H9 (cell line): ENCODE results near the gene EPS15. TPM values are rescaled to one million over a fixed set of nuclear protein-coding genes. Genes with fewer than 3 reads are reported as not detected.

Source experiments
- DNase-seq: peaks from one replicate; pipeline ENCODE4 v3.0.0-alpha.2; 2017
- H2AFZ ChIP-seq: one replicate; pipeline ENCODE4 v1.6.1; 2013; ENCODE audit warnings: mild to moderate bottlenecking, low read length, control low read depth, moderate library complexity
- H2AK5ac ChIP-seq: 2 replicates; pipeline ENCODE4 v1.6.1; 2013; ENCODE audit warnings: low read length, control low read depth, mixed read lengths; ENCODE audit not compliant: insufficient read length
- H2BK120ac ChIP-seq: one replicate; pipeline ENCODE4 v1.6.1; 2013; ENCODE audit warnings: low read depth, mild to moderate bottlenecking, low read length, control low read depth, inconsistent platforms; ENCODE audit not compliant: poor library complexity, severe bottlenecking
- H2BK12ac ChIP-seq: 2 replicates; pipeline ENCODE4 v1.6.1; 2013; ENCODE audit warnings: low read length, control low read depth, mixed read lengths, low read depth; ENCODE audit not compliant: insufficient read length
- H2BK15ac ChIP-seq: 2 replicates; pipeline ENCODE4 v1.6.1; 2013; ENCODE audit warnings: low read depth, low read length, control low read depth
- H2BK20ac ChIP-seq: one replicate; pipeline ENCODE4 v1.6.1; 2013; ENCODE audit warnings: low read depth, mild to moderate bottlenecking, low read length, control low read depth, inconsistent platforms; ENCODE audit not compliant: poor library complexity, severe bottlenecking
- H2BK5ac ChIP-seq: 2 replicates; pipeline ENCODE4 v1.6.1; 2013; ENCODE audit warnings: low read length, control low read depth, mixed read lengths; ENCODE audit not compliant: insufficient read length
- H3K14ac ChIP-seq: 2 replicates; pipeline ENCODE4 v1.6.1; 2013; ENCODE audit warnings: low read length, control low read depth; ENCODE audit not compliant: insufficient read depth
- H3K18ac ChIP-seq: 2 replicates; pipeline ENCODE4 v1.6.1; 2013; ENCODE audit warnings: low read depth, mild to moderate bottlenecking, mixed read lengths, low read length, control low read depth; ENCODE audit not compliant: insufficient read length
- H3K23ac ChIP-seq: 2 replicates; pipeline ENCODE4 v1.6.1; 2013; ENCODE audit warnings: low read length, control low read depth, mixed read lengths, low read depth; ENCODE audit not compliant: insufficient read length
- H3K23me2 ChIP-seq: 2 replicates; pipeline ENCODE4 v1.6.1; 2013; ENCODE audit warnings: low read depth, mild to moderate bottlenecking, mixed read lengths, low read length, control low read depth; ENCODE audit not compliant: insufficient read length, poor library complexity, severe bottlenecking
- H3K27ac ChIP-seq: 2 replicates; pipeline ENCODE4 v1.5.1; 2013; ENCODE audit warnings: low read length, control low read depth, mixed read lengths, low read depth; ENCODE audit not compliant: insufficient read length
- H3K27me3 ChIP-seq: 2 replicates; pipeline ENCODE4 v1.6.1; 2013; ENCODE audit warnings: low read length, control low read depth, inconsistent platforms; ENCODE audit not compliant: insufficient read depth
- H3K4ac ChIP-seq: 2 replicates; pipeline ENCODE4 v1.6.1; 2013; ENCODE audit warnings: low read depth, mild to moderate bottlenecking, control low read depth, inconsistent platforms, low read length, moderate library complexity
- H3K4me1 ChIP-seq: 2 replicates; pipeline ENCODE4 v1.6.1; 2013; ENCODE audit warnings: low read length, control low read depth, inconsistent platforms; ENCODE audit not compliant: insufficient read depth
- H3K4me2 ChIP-seq: 2 replicates; pipeline ENCODE4 v1.6.1; 2013; ENCODE audit warnings: low read length, control low read depth, mixed read lengths; ENCODE audit not compliant: insufficient read length, insufficient read depth
- H3K56ac ChIP-seq: 2 replicates; pipeline ENCODE4 v1.6.1; 2013; ENCODE audit warnings: low read depth, mild to moderate bottlenecking, mixed read lengths, low read length, control low read depth; ENCODE audit not compliant: insufficient read length
- H3K79me1 ChIP-seq: 2 replicates; pipeline ENCODE4 v1.6.1; 2013; ENCODE audit warnings: low read depth, mild to moderate bottlenecking, moderate library complexity, low read length, control low read depth, inconsistent platforms; ENCODE audit not compliant: insufficient read depth, poor library complexity, severe bottlenecking
- H3K79me2 ChIP-seq: 2 replicates; pipeline ENCODE4 v1.6.1; 2013; ENCODE audit warnings: low read length, control low read depth, inconsistent platforms; ENCODE audit not compliant: insufficient read depth
- H3K9ac ChIP-seq: 2 replicates; pipeline ENCODE4 v1.6.1; 2013; ENCODE audit warnings: low read length, control low read depth, mixed read lengths; ENCODE audit not compliant: insufficient read length; ENCODE audit errors: extremely low read depth
- H3K9me3 ChIP-seq: one replicate; pipeline ENCODE4 v1.6.1; 2013; ENCODE audit warnings: low read depth, low read length, inconsistent platforms; ENCODE audit not compliant: control insufficient read depth
- H3T11ph ChIP-seq: one replicate; pipeline ENCODE4 v1.6.1; 2013; ENCODE audit warnings: mild to moderate bottlenecking, low read length, control low read depth, inconsistent platforms
- H4K20me1 ChIP-seq: one replicate; pipeline ENCODE4 v1.6.1; 2013; ENCODE audit not compliant: control insufficient read depth, insufficient read length, insufficient read depth
- H4K5ac ChIP-seq: 2 replicates; pipeline ENCODE4 v1.6.1; 2013; ENCODE audit warnings: low read depth, mild to moderate bottlenecking, mixed read lengths, low read length, control low read depth; ENCODE audit not compliant: insufficient read length
- H4K8ac ChIP-seq: replicated peaks from 2 replicates; pipeline ENCODE4 v1.6.1; 2013; ENCODE audit warnings: low read length, control low read depth, mixed read lengths, low read depth; ENCODE audit not compliant: insufficient read length
- H4K91ac ChIP-seq: 2 replicates; pipeline ENCODE4 v1.6.1; 2013; ENCODE audit warnings: low read depth, mild to moderate bottlenecking, moderate library complexity, mixed read lengths, low read length, control low read depth; ENCODE audit not compliant: insufficient read length
- H3K27ac Mint-ChIP-seq, 3 experiments: 2 replicates in 2 of 3; 3 replicates in 1 of 3; pipeline ENCODE4 v1.8.0; 2020 to 2021; ENCODE audit warnings: mixed read lengths in 3 of 3, mild to moderate bottlenecking in 1 of 3, moderate library complexity in 1 of 3
- H3K27me3 Mint-ChIP-seq: 2 replicates; pipeline ENCODE4 v1.8.0; 2021; ENCODE audit warnings: low read depth, mild to moderate bottlenecking, moderate library complexity, mixed read lengths
- H3K36me3 Mint-ChIP-seq, 3 experiments: 2 replicates in 2 of 3; 3 replicates in 1 of 3; pipeline ENCODE4 v1.8.0; 2020 to 2021; ENCODE audit warnings: low read depth in 3 of 3, mixed read lengths in 3 of 3; ENCODE audit not compliant: insufficient read depth in 1 of 3
- H3K4me1 Mint-ChIP-seq, 2 experiments: 2 replicates each; pipeline ENCODE4 v1.8.0; 2020; ENCODE audit warnings: mixed read lengths in 2 of 2
- H3K4me3 Mint-ChIP-seq, 2 experiments: 2 replicates in 1 of 2; 3 replicates in 1 of 2; pipeline ENCODE4 v1.8.0; 2020 to 2021; ENCODE audit warnings: mild to moderate bottlenecking in 2 of 2, mixed read lengths in 2 of 2, moderate library complexity in 1 of 2
- H3K9me3 Mint-ChIP-seq, 2 experiments: 2 replicates in 1 of 2; 3 replicates in 1 of 2; pipeline ENCODE4 v1.8.0; 2020; ENCODE audit warnings: mild to moderate bottlenecking in 2 of 2, mixed read lengths in 2 of 2, moderate library complexity in 1 of 2
- CTCF ChIP-seq: fragments of 200-600 bp; sonication (generic); conservative IDR thresholded peaks from 3 replicates; pipeline ENCODE4 v1.8.0; 2021; ENCODE audit warnings: antibody characterized with exemption, mild to moderate bottlenecking
- WGBS: extraction: QIAGEN DNeasy Blood & Tissue Kit; methylation state at CpG from one replicate; pipeline ENCODE4 v1.1.7; 2013; ENCODE audit warnings: missing lambda C conversion rate, low lambda C conversion rate, mixed read lengths; ENCODE audit not compliant: insufficient read length; ENCODE audit errors: extremely low coverage; 5-methylcytosine and 5-hydroxymethylcytosine counted together
- total RNA-seq: library from RNA; stranded (reverse); gene quantifications from 2 replicates; pipeline ENCODE4 v1.2.1, GENCODE V29; 2021

The EPS15 gene
- total RNA-seq, 1 experiment from 2014 or later = 44.1 TPM

- Histone ChIP-seq H3K4ac (no peak overlapping the region), H3K79me1 (no peaks in the 10 kb centered on the region), H4K20me1 (no peaks in the 10 kb centered on the region), H3T11ph (no peak overlapping the region), H2AK5ac (no peak overlapping the region), H2AFZ (no peak overlapping the region), H4K5ac (no peak overlapping the region), H3K56ac (no peak overlapping the region), H3K27ac (no peak overlapping the region), H3K9me3 (no peaks in the 10 kb centered on the region), H3K27me3 (no peaks in the 10 kb centered on the region; the same call in 1 of the 2 replicates), H2BK5ac (no peak overlapping the region), H3K79me2 (no peaks in the 10 kb centered on the region), H2BK20ac (no peak overlapping the region), H4K91ac (no peak overlapping the region), H3K23me2 (peaks cover 6% of the 10 kb centered on the region), H3K18ac (no peak overlapping the region), H3K14ac (peak overlapping the region; percentile 68; the same call in 1 of the 2 replicates), H4K8ac (no peak overlapping the region), H3K23ac (no peak overlapping the region), H2BK15ac (no peak overlapping the region), H3K4me2 (peak overlapping the region; percentile 66), H2BK120ac (no peak overlapping the region), H3K4me1 (peaks cover 3% of the 10 kb centered on the region; the same call in 1 of the 2 replicates), H2BK12ac (no peak overlapping the region), H3K9ac (no peak overlapping the region)
- Mint-ChIP-seq H3K9me3 (no peaks in the 10 kb centered on the region), H3K4me1 (peaks cover 19 to 26% of the 10 kb centered on the region in 2 experiments), H3K27me3 (peaks cover 18% of the 10 kb centered on the region), H3K36me3 (no peaks in the 10 kb centered on the region), H3K4me3 (peak overlapping the region; percentile 83 to 92), H3K27ac (peak overlapping the region in 1 of 3 experiments; percentile 54; a peak in 3 of 7 replicates)
- no CpG with 5 or more reads among the region's 7 CpGs for WGBS
- DNase-seq = peak; percentile 75
- no peak for TF ChIP-seq CTCF
These were observed 187.6 kb downstream of the EPS15 start for GRCh38 chr1:51331206-51332100.
